Esophagus muscularis mucosa (tissue), 4 donors: ENCODE results near the gene PMEL. TPM values are rescaled to one million over a fixed set of nuclear protein-coding genes. Genes with fewer than 3 reads are reported as not detected.

ENCODE experiments used
- DNase-seq: peaks from one replicate; pipeline ENCODE4 v3.0.0-alpha.2; 2017; ENCODE audit errors: extremely low spot score
- H3K27ac ChIP-seq, 4 donors: fragments of 200-600 bp; sonication (generic); replicated peaks in 1 of 4; 1 replicate in 3 of 4; 2 replicates in 1 of 4; pipeline ENCODE4 v1.5.1; 2016 to 2019; ENCODE audit warnings: mild to moderate bottlenecking in 1 of 4
- H3K27me3 ChIP-seq, 4 donors: fragments of 200-600 bp; sonication (generic); one replicate each; pipeline versions ENCODE4 v1.5.1 to v1.6.0; 2016 to 2019
- H3K36me3 ChIP-seq, 4 donors: fragments of 200-600 bp; sonication (generic); one replicate each; pipeline ENCODE4 v1.5.1; 2016 to 2019
- H3K4me1 ChIP-seq, 4 donors: fragments of 200-600 bp; sonication (generic); one replicate each; pipeline ENCODE4 v1.5.1; 2016 to 2019
- H3K4me3 ChIP-seq, 4 donors: fragments of 200-600 bp; sonication (generic); 1 replicate in 2 of 4; 2 replicates in 2 of 4; pipeline ENCODE4 v1.5.1; 2016 to 2019; ENCODE audit warnings: mild to moderate bottlenecking in 4 of 4, moderate library complexity in 1 of 4
- H3K9me3 ChIP-seq, 4 donors: fragments of 200-600 bp; sonication (generic); 1 replicate in 3 of 4; 2 replicates in 1 of 4; pipeline ENCODE4 v1.5.1; 2016 to 2019
- EP300 ChIP-seq: sonication (generic); formaldehyde crosslinking; IDR thresholded peaks from one replicate; pipeline ENCODE4 v1.6.1; 2017; ENCODE audit warnings: antibody characterized with exemption
- POLR2A ChIP-seq: fragments of 450-650 bp; IDR thresholded peaks from one replicate; pipeline ENCODE4 v1.6.1; 2017; ENCODE audit warnings: antibody characterized with exemption, moderate library complexity, mild to moderate bottlenecking, low read depth
- POLR2AphosphoS5 ChIP-seq, 2 donors: sonication (generic); formaldehyde crosslinking; IDR thresholded peaks; one replicate each; pipeline ENCODE4 v1.6.1; 2017; ENCODE audit warnings: antibody characterized with exemption in 2 of 2
- WGBS: methylation state at CpG from one replicate; pipeline ENCODE4 v1.1.5; 2018; 5-methylcytosine and 5-hydroxymethylcytosine counted together
- intact Hi-C: fragments of 100-400 bp; cut with DNase I; formaldehyde crosslinking; loops from one replicate; pipeline ENCODE4 v1.15.1; 2023
- total RNA-seq, 4 donors: library from RNA; depleted of rRNA; stranded (reverse); fragments of >200 nt; gene quantifications; one replicate each; pipeline versions ENCODE4 v1.1.0 to v1.2.1, GENCODE V29; 2016
- TF ChIP-seq, protein P1 (sequence below), 3 experiments: fragments of 200-600 bp in 2 of 3; fragments of 450-650 bp in 1 of 3; sonication (generic) in 2 of 3; IDR thresholded peaks; one replicate each; pipeline ENCODE4 v1.5.1; 2017 to 2019; ENCODE audit warnings: antibody characterized with exemption in 3 of 3, mild to moderate bottlenecking in 2 of 3, moderate library complexity in 1 of 3

Gene PMEL
- total RNA-seq, 4 donors from 2014 or later = 0.66 to 2.2 TPM; not detected in 2

DNA sequence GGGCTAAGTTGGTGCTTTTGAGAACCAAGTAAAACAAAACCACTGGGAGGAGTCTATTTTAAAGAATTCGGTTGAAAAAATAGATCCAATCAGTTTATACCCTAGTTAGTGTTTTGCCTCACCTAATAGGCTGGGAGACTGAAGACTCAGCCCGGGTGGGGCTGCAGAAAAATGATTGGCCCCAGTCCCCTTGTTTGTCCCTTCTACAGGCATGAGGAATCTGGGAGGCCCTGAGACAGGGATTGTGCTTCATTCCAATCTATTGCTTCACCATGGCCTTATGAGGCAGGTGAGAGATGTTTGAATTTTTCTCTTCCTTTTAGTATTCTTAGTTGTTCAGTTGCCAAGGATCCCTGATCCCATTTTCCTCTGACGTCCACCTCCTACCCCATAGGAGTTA is 6.2 kb upstream of the PMEL start:
- H3K27ac ChIP-seq = peak overlapping the region; percentile 88 to 93 (median 90)
- peak overlapping the region; percentile 58 to 71 (median 66) for H3K4me3 ChIP-seq
- 33% methylated on average over 3 of the region's 3 CpGs for WGBS
- intact Hi-C loops = no loop called here
- H3K27me3 ChIP-seq = no peaks in the 10 kb centered on the region
- peaks cover 25 to 73% (median 67%) of the 10 kb centered on the region in 4 donors for H3K4me1 ChIP-seq
- TF ChIP-seq EP300 (no peak), POLR2AphosphoS5 (IDR thresholded peaks at IDR 0.05) (peak; percentile 44 to 77)
- H3K36me3 ChIP-seq = peaks cover 0 to 36% (median 20%) of the 10 kb centered on the region in 4 donors
- H3K9me3 ChIP-seq = no peaks in the 10 kb centered on the region
- no peak for DNase-seq

DNA sequence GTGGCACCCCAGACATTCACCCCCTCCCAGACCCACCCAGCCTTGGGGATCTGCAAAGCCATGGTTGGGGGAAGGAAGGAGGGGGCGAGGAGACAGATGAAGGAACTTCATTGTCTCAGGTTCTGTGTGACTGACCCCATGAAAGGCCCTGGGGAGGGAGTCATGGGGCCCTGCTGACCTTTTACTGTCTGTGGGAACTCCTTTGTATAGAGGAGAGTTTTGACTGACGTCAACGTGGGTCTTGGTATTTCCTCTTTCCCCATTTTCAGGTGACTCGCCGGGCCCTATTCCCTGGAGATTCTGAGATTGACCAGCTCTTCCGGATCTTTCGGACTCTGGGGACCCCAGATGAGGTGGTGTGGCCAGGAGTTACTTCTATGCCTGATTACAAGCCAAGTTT is 4.9 kb upstream of the PMEL start:
- 75% methylated on average over 7 of the region's 7 CpGs for WGBS
- intact Hi-C loops = no loop called here
- Histone ChIP-seq H3K27ac (peak overlapping the region; percentile 88 to 93 (median 90)), H3K27me3 (no peaks in the 10 kb centered on the region), H3K4me3 (no peak overlapping the region), H3K9me3 (no peaks in the 10 kb centered on the region), H3K4me1 (peaks cover 22 to 67% (median 61%) of the 10 kb centered on the region in 4 donors), H3K36me3 (peaks cover 0 to 32% (median 16%) of the 10 kb centered on the region in 4 donors)
- TF ChIP-seq, protein P1, sequence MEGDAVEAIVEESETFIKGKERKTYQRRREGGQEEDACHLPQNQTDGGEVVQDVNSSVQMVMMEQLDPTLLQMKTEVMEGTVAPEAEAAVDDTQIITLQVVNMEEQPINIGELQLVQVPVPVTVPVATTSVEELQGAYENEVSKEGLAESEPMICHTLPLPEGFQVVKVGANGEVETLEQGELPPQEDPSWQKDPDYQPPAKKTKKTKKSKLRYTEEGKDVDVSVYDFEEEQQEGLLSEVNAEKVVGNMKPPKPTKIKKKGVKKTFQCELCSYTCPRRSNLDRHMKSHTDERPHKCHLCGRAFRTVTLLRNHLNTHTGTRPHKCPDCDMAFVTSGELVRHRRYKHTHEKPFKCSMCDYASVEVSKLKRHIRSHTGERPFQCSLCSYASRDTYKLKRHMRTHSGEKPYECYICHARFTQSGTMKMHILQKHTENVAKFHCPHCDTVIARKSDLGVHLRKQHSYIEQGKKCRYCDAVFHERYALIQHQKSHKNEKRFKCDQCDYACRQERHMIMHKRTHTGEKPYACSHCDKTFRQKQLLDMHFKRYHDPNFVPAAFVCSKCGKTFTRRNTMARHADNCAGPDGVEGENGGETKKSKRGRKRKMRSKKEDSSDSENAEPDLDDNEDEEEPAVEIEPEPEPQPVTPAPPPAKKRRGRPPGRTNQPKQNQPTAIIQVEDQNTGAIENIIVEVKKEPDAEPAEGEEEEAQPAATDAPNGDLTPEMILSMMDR (IDR thresholded peaks at IDR 0.05) = no peak
- no peak for TF ChIP-seq POLR2AphosphoS5 (IDR thresholded peaks at IDR 0.05)
- DNase-seq = no peak

DNA sequence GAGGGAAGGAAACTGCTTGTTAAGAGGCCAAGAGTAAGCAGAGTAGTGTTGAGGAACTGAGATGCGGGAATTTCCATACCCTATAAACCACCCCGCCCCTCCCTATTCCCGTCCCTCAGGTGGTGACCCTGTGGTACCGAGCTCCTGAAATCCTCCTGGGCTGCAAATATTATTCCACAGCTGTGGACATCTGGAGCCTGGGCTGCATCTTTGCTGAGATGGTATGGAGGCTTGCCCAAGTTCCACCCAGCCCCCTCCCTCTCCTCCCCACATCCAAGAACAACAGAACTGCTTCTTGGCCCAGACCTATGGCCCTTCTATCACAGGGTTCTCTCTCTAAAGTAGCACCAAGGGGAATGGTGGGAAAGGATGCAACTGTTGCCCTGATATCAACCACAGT is 3.5 kb upstream of the PMEL start:
- peaks cover 0 to 32% (median 16%) of the 10 kb centered on the region in 4 donors for H3K36me3 ChIP-seq
- 81% methylated on average over 4 of the region's 4 CpGs for WGBS
- DNase-seq = no peak
- peak overlapping the region in 2 of 4 donors; percentile 5 to 35 for H3K27ac ChIP-seq
- H3K27me3 ChIP-seq = no peaks in the 10 kb centered on the region
- no peak overlapping the region for H3K4me3 ChIP-seq
- intact Hi-C loops = loop anchor here (5.0 kb wide), 1 partner anchor 37 kb away; the partner anchor contains the start of gene DGKA
- TF ChIP-seq, protein P1 (IDR thresholded peaks at IDR 0.05) = no peak
- TF ChIP-seq POLR2A = no peak
- TF ChIP-seq EP300 = no peak
- no peak for TF ChIP-seq POLR2AphosphoS5 (IDR thresholded peaks at IDR 0.05)
- H3K4me1 ChIP-seq = peaks cover 17 to 56% (median 50%) of the 10 kb centered on the region in 4 donors
- H3K9me3 ChIP-seq = no peaks in the 10 kb centered on the region

DNA sequence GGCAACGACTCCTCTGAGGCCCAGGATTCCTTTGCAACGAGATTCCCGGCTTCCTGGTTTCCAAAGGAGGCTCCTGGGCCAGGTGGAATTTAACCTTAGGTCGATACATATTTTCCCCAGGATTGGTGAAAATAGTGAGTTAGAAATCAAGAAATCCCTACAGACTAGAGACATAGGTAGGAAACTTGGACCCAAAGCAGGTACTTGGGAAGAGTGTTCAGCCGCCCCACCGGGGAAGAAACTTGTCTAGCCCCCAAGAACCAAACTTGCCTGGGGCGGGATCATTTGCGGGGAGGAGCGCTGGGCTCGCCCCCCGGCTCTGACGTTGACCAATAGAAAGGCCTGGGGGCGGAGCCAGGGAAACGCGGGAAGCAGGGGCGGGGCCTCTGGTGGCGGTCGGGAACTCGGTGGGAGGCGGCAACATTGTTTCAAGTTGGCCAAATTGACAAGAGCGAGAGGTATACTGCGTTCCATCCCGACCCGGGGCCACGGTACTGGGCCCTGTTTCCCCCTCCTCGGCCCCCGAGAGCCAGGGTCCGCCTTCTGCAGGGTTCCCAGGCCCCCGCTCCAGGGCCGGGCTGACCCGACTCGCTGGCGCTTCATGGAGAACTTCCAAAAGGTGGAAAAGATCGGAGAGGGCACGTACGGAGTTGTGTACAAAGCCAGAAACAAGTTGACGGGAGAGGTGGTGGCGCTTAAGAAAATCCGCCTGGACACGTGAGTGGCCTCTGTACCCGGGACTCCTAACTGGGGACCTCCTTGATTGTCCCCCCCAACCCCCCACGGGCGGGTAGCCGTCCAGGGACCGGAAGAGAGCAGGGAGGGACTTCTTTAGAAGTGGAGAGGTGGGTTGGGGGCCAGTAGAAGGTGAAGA is 803 bp upstream of the PMEL start, which contains the start of gene CDK2:
Gene CDK2 (plus strand): TSS at position 423 of the 874 bp plus-strand sequence. CDS start 179 bp downstream, at position 602.
- H3K4me1 ChIP-seq = peaks cover 13 to 45% (median 37%) of the 10 kb centered on the region in 4 donors
- peak within 1 kb of the TSS; percentile 87 to 91 (median 90) for H3K27ac ChIP-seq
- H3K27me3 ChIP-seq = no peaks in the 10 kb centered on the region
- DNase-seq = peak; percentile 99
- peak within 1 kb of the TSS; percentile 72 to 92 (median 84) for H3K4me3 ChIP-seq
- no peaks in the 10 kb centered on the region for H3K9me3 ChIP-seq
- peaks cover 0 to 32% (median 16%) of the 10 kb centered on the region in 4 donors for H3K36me3 ChIP-seq
- intact Hi-C loops = loop anchor here (5.0 kb wide), 1 partner anchor 34 kb away; the partner anchor contains the start of gene DGKA
- TF ChIP-seq EP300 = no peak
- peak; percentile 89 to 94 for TF ChIP-seq POLR2AphosphoS5 (IDR thresholded peaks at IDR 0.05)
- TF ChIP-seq, protein P1 (IDR thresholded peaks at IDR 0.05) = no peak
- peak; percentile 74 for TF ChIP-seq POLR2A
- 2% methylated on average over 36 of the region's 45 CpGs for WGBS

DNA sequence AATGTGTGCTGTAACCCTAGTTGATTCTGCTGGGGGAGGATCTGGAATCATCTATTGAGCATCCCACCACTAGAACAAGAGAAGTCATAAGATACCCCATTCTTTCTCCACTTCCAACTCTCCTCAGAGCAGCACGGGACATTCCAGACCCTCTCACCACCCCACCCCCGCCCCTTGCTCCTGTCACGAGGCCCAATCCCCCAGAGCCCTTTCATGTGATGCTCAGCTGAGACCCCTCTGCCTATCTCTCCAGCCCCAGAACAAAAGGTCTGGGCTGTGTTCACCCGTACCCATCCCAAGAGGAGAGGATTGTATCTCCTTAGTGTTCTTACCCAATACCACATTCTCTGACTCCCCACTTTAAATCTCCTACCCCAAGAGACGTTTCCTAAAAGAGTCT is 602 bp downstream of the PMEL start:
- no peak for DNase-seq
- Histone ChIP-seq H3K4me3 (no peak overlapping the region), H3K36me3 (peaks cover 0 to 18% (median 10%) of the 10 kb centered on the region in 4 donors), H3K4me1 (peaks cover 13 to 36% (median 29%) of the 10 kb centered on the region in 4 donors), H3K27me3 (no peaks in the 10 kb centered on the region), H3K27ac (peak overlapping the region in 1 of 4 donors; percentile 90), H3K9me3 (no peaks in the 10 kb centered on the region)
- TF ChIP-seq POLR2A (no peak), EP300 (no peak), POLR2AphosphoS5 (IDR thresholded peaks at IDR 0.05) (no peak)
- TF ChIP-seq, protein P1 (IDR thresholded peaks at IDR 0.05) = no peak
- intact Hi-C loops = loop anchor here (5.0 kb wide), 1 partner anchor 33 kb away; the partner anchor contains the start of gene DGKA
- 71% methylated on average over 5 of the region's 5 CpGs for WGBS
